AG08396 (cell line): ENCODE data around the gene COPZ2.
"Not testable (repeated sequence)": the region's sequence is repeated elsewhere in the genome, so short reads cannot be mapped to it uniquely, and the experiment has no call there.

Source experiments
- DNase-seq: peaks from one replicate; pipeline ENCODE4 v3.0.0; 2012; ENCODE audit warnings: low spot score, mixed read lengths

Gene COPZ2

GRCh38 chr17:48006936-48007709 lies 30.5 kb downstream of the COPZ2 start:
- DNase-seq, result no peak

GRCh38 chr17:48004983-48005382 lies 32.6 kb downstream of the COPZ2 start:
- DNase-seq, result no peak

- DNase-seq, result no peak
Observed at GRCh38 chr17:48003417-48004151, 34.0 kb downstream of the COPZ2 start.

GRCh38 chr17:48002916-48003416 lies 34.6 kb downstream of the COPZ2 start:
- DNase-seq, result no peak

- peak; percentile 66 for DNase-seq
Observed at GRCh38 chr17:48002266-48002915, 35.2 kb downstream of the COPZ2 start.

- not testable (repeated sequence) for DNase-seq
Observed at GRCh38 chr17:48001657-48002056, 35.9 kb downstream of the COPZ2 start.

- DNase-seq, result no peak
Observed at GRCh38 chr17:48001197-48001596, 36.4 kb downstream of the COPZ2 start.

GRCh38 chr17:47999582-47999981 lies 38.0 kb downstream of the COPZ2 start:
- DNase-seq, result no peak

- no peak for DNase-seq
Observed at GRCh38 chr17:47998044-47998443, 39.6 kb downstream of the COPZ2 start.

- no peak for DNase-seq
Observed at GRCh38 chr17:47997586-47997985, 40.0 kb downstream of the COPZ2 start.

- DNase-seq, result no peak
Observed at GRCh38 chr17:47996201-47996600, 41.4 kb downstream of the COPZ2 start.

- DNase-seq, result no peak
Observed at GRCh38 chr17:47995241-47995935, 42.2 kb downstream of the COPZ2 start.

- no peak for DNase-seq
Observed at GRCh38 chr17:47994724-47995123, 42.9 kb downstream of the COPZ2 start.

- DNase-seq, result no peak
Observed at GRCh38 chr17:47993964-47994363, 43.6 kb downstream of the COPZ2 start.

- DNase-seq, result no peak
Observed at GRCh38 chr17:47993031-47993564, 44.5 kb downstream of the COPZ2 start.

- no peak for DNase-seq
Observed at GRCh38 chr17:47992216-47992615, 45.4 kb downstream of the COPZ2 start.

GRCh38 chr17:47990962-47991731 lies 46.5 kb downstream of the COPZ2 start:
- DNase-seq, result no peak

GRCh38 chr17:47989700-47990099 lies 47.9 kb downstream of the COPZ2 start:
- no peak for DNase-seq

GRCh38 chr17:47989159-47989558 lies 48.4 kb downstream of the COPZ2 start:
- DNase-seq, result no peak

- not testable (repeated sequence) for DNase-seq
Observed at GRCh38 chr17:47988445-47988844, 49.2 kb downstream of the COPZ2 start.

GRCh38 chr17:47987240-47987835 lies 50.3 kb downstream of the COPZ2 start:
- peak; percentile 26 for DNase-seq
